A549 (cell line): ENCODE data around the gene SF3B3. TPM values are rescaled to one million over a fixed set of nuclear protein-coding genes. Genes with fewer than 3 reads are reported as not detected.
"Not testable (repeated sequence)": the region's sequence is repeated elsewhere in the genome, so short reads cannot be mapped to it uniquely, and the experiment has no call there.

Experiments used
- ATAC-seq, 2 experiments: fragments of 200-7000 bp in 1 of 2; fragments of >200 bp in 1 of 2; cut with Nextera tagmentation in 1 of 2; cut with Tn5 transposase in 1 of 2; 3 replicates each; pipeline versions ENCODE4 v1.8.0 to v1.9.1; 2018 to 2020; ENCODE audit warnings: mild to moderate bottlenecking in 1 of 2, moderate library complexity in 1 of 2
- CTCF ChIA-PET: fragments of 300-600 bp; sonication (Branson Sonifier 250); formaldehyde crosslinking; extraction: SDS; loops from one replicate; lab custom pipeline; 2021; ENCODE audit warnings: antibody characterized with exemption, inconsistent platforms; lab: Yijun Ruan, JAX
- POLR2A ChIA-PET: fragments of 350-600 bp; formaldehyde crosslinking; extraction: SDS; loops from one replicate; lab custom pipeline; 2021; ENCODE audit warnings: antibody characterized with exemption, inconsistent platforms; lab: Yijun Ruan, JAX
- DNase-seq, 2 experiments: peaks; one replicate each; pipeline versions ENCODE4 v3.0.0 to v3.0.0-alpha.2; 2011 to 2016; ENCODE audit warnings: low read depth in 1 of 2, low spot score in 1 of 2
- FAIRE-seq: peaks from 2 replicates; lab custom pipeline; 2011; peaks lifted over from hg19 to GRCh38; lab: Jason Lieb, UNC
- H3K27ac ChIP-seq, 2 experiments: fragments of >200 bp; sonication (Bioruptor Twin); formaldehyde crosslinking; 3 replicates each; pipeline ENCODE4 v1.5.1; 2016 to 2017
- H3K4me1 ChIP-seq: fragments of >200 bp; sonication (Bioruptor Twin); formaldehyde crosslinking; 3 replicates; pipeline ENCODE4 v1.6.1; 2016
- H3K4me2 ChIP-seq: fragments of >200 bp; sonication (Bioruptor Twin); formaldehyde crosslinking; 3 replicates; pipeline ENCODE4 v1.6.1; 2016
- H3K4me3 ChIP-seq: fragments of >200 bp; sonication (Bioruptor Twin); formaldehyde crosslinking; 3 replicates; pipeline ENCODE4 v1.5.1; 2016
- H3K9me3 ChIP-seq: fragments of >200 bp; sonication (Bioruptor Twin); formaldehyde crosslinking; 3 replicates; pipeline ENCODE4 v1.6.1; 2016
- BHLHE40 ChIP-seq: IDR thresholded peaks from 2 replicates; pipeline ENCODE4 v1.6.1; 2012; ENCODE audit warnings: low read depth, low read length, inconsistent platforms
- CBX8 ChIP-seq: fragments of 200-600 bp; sonication (generic); IDR thresholded peaks from 2 replicates; pipeline ENCODE4 v1.6.1; 2016
- CHD2 ChIP-seq: fragments of 150-350 bp; IDR thresholded peaks from 2 replicates; pipeline ENCODE4 v1.6.1; 2014; ENCODE audit warnings: low read length; ENCODE audit not compliant: partially characterized antibody
- GATA3 ChIP-seq: IDR thresholded peaks from 2 replicates; pipeline ENCODE4 v1.6.1; 2012; ENCODE audit warnings: borderline replicate concordance
- HDAC2 ChIP-seq: fragments of 200-600 bp; sonication (generic); IDR thresholded peaks from 2 replicates; pipeline ENCODE4 v1.6.1; 2016
- KDM1A ChIP-seq: fragments of 200-600 bp; sonication (generic); IDR thresholded peaks from 2 replicates; pipeline ENCODE4 v1.6.1; 2016; ENCODE audit warnings: low read depth, mild to moderate bottlenecking
- MYC ChIP-seq: IDR thresholded peaks from 2 replicates; pipeline ENCODE4 v1.6.1; 2012; ENCODE audit warnings: mild to moderate bottlenecking, inconsistent platforms, low read length, improper control_type of control experiment, borderline replicate concordance
- NR3C1 ChIP-seq: fragments of >200 bp; sonication (Bioruptor Twin); formaldehyde crosslinking; IDR thresholded peaks from 3 replicates; pipeline ENCODE4 v1.6.1; 2017
- POLR2A ChIP-seq: IDR thresholded peaks from 2 replicates; pipeline ENCODE4 v1.6.1; 2012; ENCODE audit warnings: mild to moderate bottlenecking, low read length
- POLR2AphosphoS2 ChIP-seq: conservative IDR thresholded peaks from 2 replicates; pipeline ENCODE4 v1.6.1; 2012; ENCODE audit warnings: low read length, improper control_type of control experiment, inconsistent platforms
- RAD21 ChIP-seq, 2 experiments: fragments of >200 bp in 1 of 2; sonication (Bioruptor Twin) in 1 of 2; formaldehyde crosslinking in 1 of 2; IDR thresholded peaks in 1 of 2; conservative IDR thresholded peaks in 1 of 2; 2 replicates in 1 of 2; 3 replicates in 1 of 2; pipeline ENCODE4 v1.6.1; 2012 to 2018; ENCODE audit warnings: inconsistent platforms in 1 of 2
- SMC3 ChIP-seq: fragments of >200 bp; sonication (Bioruptor Twin); formaldehyde crosslinking; IDR thresholded peaks from 3 replicates; pipeline ENCODE4 v1.6.1; 2018; ENCODE audit warnings: inconsistent platforms
- SREBF2 ChIP-seq: fragments of 450-650 bp; IDR thresholded peaks from 2 replicates; pipeline ENCODE4 v1.6.1; 2014; ENCODE audit warnings: mild to moderate bottlenecking, moderate library complexity
- TP53 ChIP-seq: fragments of 250-450 bp; sonication (Bioruptor Pico); IDR thresholded peaks from 2 replicates; pipeline ENCODE4 v1.5.0; 2021; ENCODE audit warnings: mild to moderate bottlenecking, moderate library complexity
- WGBS: methylation state at CpG from one replicate; pipeline ENCODE4 v1.1.6; 2017; ENCODE audit errors: missing lambda C conversion rate; 5-methylcytosine and 5-hydroxymethylcytosine counted together
- polyA plus RNA-seq, 4 experiments: library from polyadenylated mRNA; depleted of rRNA in 3 of 4; stranded (reverse); fragments of >200 nt; fragmentation: RNase III in 1 of 4; extraction: RNeasy Plus Mini Kit Qiagen cat#74134 plus additional on column Dnase treatment in 1 of 4; gene quantifications; 2 replicates in 3 of 4; 3 replicates in 1 of 4; pipeline ENCODE4 v1.2.3, GENCODE V29; 2011 to 2017
- small RNA-seq, 6 experiments: library from RNA; depleted of rRNA; stranded (forward); fragments of <200 nt; gene quantifications; one replicate each; pipeline ENCODE3, GENCODE V24; 2012
- TF ChIP-seq, protein P1 (sequence below): IDR thresholded peaks from 2 replicates; pipeline ENCODE4 v1.6.1; 2012
- TF ChIP-seq, protein P2 (sequence below): fragments of >200 bp; sonication (Bioruptor Twin); formaldehyde crosslinking; IDR thresholded peaks from 3 replicates; pipeline ENCODE4 v1.6.1; 2016
- TF ChIP-seq, protein P3 (sequence below): IDR thresholded peaks from 2 replicates; pipeline ENCODE4 v1.6.1; 2012; ENCODE audit warnings: low read depth, borderline replicate concordance
- TF ChIP-seq, protein P4 (sequence below): fragments of >200 bp; sonication (Bioruptor Twin); formaldehyde crosslinking; IDR thresholded peaks from 2 replicates; pipeline ENCODE4 v1.6.1; 2016

SF3B3 gene
- polyA plus RNA-seq, 2 of the 4 experiments (the other 2 are of a cell fraction): 111 to 155 TPM

DNA sequence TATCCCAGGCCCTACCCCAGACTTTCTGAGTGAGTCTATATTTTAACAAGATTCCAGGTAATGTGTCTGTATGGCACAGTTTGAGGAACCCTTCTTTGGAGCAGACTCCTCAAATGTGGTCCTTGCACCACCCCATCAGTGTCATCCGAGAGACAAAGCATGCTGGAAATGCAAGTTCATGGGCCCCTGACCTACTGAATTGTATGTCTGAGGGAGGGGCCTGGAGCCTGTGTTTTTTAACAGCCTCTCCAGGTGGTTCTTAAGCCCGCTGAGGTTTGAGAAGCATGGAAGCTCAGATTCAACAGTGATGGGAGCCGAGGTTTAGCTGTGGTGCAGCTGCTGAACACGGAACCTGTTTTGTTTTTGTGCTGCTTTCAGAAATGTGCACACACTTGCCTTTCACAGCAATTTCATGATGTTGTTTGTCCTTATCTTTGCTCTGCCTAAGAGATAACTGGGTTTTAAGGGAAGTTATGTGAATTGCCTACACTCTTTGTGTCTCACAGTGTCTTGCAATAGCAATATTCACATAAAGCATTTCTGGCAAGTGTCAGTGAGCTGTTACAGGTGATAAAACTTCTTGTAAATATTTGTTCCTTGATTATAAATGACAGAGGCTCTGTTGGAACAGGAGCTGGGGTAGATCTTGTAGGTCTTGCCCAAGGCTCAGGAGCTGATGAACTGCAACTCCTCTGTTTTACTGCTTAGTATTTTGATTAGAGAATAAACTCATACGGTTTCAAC lies 90.8 kb downstream of the SF3B3 start:
- H3K4me1 ChIP-seq: no peaks in the 10 kb centered on the region
- H3K9me3 ChIP-seq: no peaks in the 10 kb centered on the region
- H3K4me3 ChIP-seq: no peak overlapping the region
- TF ChIP-seq, protein P1, sequence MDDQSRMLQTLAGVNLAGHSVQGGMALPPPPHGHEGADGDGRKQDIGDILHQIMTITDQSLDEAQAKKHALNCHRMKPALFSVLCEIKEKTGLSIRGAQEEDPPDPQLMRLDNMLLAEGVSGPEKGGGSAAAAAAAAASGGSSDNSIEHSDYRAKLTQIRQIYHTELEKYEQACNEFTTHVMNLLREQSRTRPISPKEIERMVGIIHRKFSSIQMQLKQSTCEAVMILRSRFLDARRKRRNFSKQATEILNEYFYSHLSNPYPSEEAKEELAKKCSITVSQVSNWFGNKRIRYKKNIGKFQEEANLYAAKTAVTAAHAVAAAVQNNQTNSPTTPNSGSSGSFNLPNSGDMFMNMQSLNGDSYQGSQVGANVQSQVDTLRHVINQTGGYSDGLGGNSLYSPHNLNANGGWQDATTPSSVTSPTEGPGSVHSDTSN: no peak
- no peak for TF ChIP-seq CHD2
- TF ChIP-seq SREBF2: no peak
- no peak for TF ChIP-seq TP53
- no peak for TF ChIP-seq POLR2A
- FAIRE-seq (no peak), ATAC-seq (no peak), DNase-seq (no peak)
- H3K4me2 ChIP-seq: no peak overlapping the region
- no peak overlapping the region for H3K27ac ChIP-seq
- POLR2A ChIA-PET: no interaction called here
- CTCF ChIA-PET: interaction anchor here (0.6 to 3.0 kb wide), 6 partner anchors 12 to 740 kb away, joined by 3 to 11 read pairs (median 5); no protein-coding TSS in a partner anchor
- 63% methylated on average over 5 of the region's 5 CpGs for WGBS

DNA sequence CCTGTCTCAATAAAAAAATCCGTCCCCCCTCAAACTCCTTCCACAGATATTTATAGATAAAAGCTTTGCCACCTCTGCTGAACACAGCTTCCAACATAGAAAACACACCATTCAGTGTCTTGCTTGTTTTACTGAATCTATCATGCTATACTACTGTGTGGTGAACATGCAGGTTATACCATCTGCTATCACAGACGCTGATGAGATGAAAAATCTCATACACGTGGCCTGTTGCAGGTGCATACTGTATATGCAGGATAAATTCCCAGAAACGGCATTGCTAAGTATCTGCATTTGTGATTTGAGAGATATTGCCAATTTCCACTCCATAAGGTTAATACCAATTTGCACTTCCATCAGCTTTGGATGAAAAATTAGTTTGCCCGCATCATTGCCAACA lies 92.3 kb downstream of the SF3B3 start:
- CTCF ChIA-PET: interaction anchor here (1.3 to 2.5 kb wide), 2 partner anchors 17 to 38 kb away, joined by 3 to 9 read pairs; no protein-coding TSS in a partner anchor
- ATAC-seq: no peak

DNA sequence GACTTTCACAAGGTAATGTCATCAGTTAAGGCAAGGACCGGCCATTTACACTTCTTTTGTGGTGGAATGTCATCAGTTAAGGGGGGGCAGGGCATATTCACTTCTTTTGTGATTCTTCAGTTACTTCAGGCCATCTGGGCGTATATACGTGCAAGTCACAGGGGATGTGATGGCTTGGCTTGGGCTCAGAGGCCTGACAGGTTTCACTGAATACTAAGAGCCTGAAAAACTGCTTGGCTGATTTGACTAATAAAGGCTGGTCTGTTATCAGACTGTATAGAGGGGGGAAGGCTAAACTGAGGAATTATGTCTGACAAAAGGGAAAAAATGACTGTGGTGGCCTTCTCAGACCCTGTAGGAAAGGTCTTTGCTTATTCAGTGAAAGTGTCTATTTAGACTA lies 98.2 kb downstream of the SF3B3 start:
- DNase-seq, POLR2A ChIA-PET: not testable (repeated sequence)

More for the DNA sequence above, 92.3 kb downstream of the SF3B3 start:
- DNase-seq (no peak), FAIRE-seq (no peak)
- Histone ChIP-seq H3K4me3 (no peak overlapping the region), H3K9me3 (no peaks in the 10 kb centered on the region), H3K4me2 (no peak overlapping the region), H3K27ac (no peak overlapping the region), H3K4me1 (no peaks in the 10 kb centered on the region)
- POLR2A ChIA-PET: no interaction called here
- WGBS: 77% methylated on average over 5 of the region's 5 CpGs
- TF ChIP-seq MYC: no peak
- TF ChIP-seq SREBF2: no peak
- TF ChIP-seq KDM1A: no peak
- TF ChIP-seq CBX8: no peak
- TF ChIP-seq POLR2A: no peak
- TF ChIP-seq BHLHE40: no peak
- TF ChIP-seq, protein P2, sequence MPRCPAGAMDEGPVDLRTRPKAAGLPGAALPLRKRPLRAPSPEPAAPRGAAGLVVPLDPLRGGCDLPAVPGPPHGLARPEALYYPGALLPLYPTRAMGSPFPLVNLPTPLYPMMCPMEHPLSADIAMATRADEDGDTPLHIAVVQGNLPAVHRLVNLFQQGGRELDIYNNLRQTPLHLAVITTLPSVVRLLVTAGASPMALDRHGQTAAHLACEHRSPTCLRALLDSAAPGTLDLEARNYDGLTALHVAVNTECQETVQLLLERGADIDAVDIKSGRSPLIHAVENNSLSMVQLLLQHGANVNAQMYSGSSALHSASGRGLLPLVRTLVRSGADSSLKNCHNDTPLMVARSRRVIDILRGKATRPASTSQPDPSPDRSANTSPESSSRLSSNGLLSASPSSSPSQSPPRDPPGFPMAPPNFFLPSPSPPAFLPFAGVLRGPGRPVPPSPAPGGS: no peak
- no peak for TF ChIP-seq HDAC2
- TF ChIP-seq NR3C1: no peak
- TF ChIP-seq, protein P3, sequence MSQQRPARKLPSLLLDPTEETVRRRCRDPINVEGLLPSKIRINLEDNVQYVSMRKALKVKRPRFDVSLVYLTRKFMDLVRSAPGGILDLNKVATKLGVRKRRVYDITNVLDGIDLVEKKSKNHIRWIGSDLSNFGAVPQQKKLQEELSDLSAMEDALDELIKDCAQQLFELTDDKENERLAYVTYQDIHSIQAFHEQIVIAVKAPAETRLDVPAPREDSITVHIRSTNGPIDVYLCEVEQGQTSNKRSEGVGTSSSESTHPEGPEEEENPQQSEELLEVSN: no peak
- TF ChIP-seq GATA3: no peak
- TF ChIP-seq POLR2AphosphoS2: no peak
- TF ChIP-seq, protein P4, sequence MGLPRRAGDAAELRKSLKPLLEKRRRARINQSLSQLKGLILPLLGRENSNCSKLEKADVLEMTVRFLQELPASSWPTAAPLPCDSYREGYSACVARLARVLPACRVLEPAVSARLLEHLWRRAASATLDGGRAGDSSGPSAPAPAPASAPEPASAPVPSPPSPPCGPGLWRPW: no peak
- TF ChIP-seq CHD2: no peak
- TF ChIP-seq RAD21 (conservative IDR thresholded peaks at IDR 0.05 in 1 of 2, IDR thresholded peaks at IDR 0.05 in 1 of 2): no peak
- TF ChIP-seq SMC3: no peak

More for the DNA sequence above, 98.2 kb downstream of the SF3B3 start:
- H3K4me3 ChIP-seq, H3K4me2 ChIP-seq, CTCF ChIA-PET, H3K27ac ChIP-seq, ATAC-seq, FAIRE-seq, H3K4me1 ChIP-seq, H3K9me3 ChIP-seq: not testable (repeated sequence)
- WGBS: 85% methylated on average over 3 of the region's 3 CpGs

Small RNA genes within 50 kb of the gene (small RNA-seq; reads per million reads assigned to genes)
- 0 to 10.4 (median 4.4) reads per million in 6 experiments for gene SNORD111
- 12.8 to 344 (median 158) reads per million in 6 experiments for gene SNORD111B

Other genes starting within 250 kb of the SF3B3 start
- 325 and 344 TPM in 2 replicates for gene AARS1, start 234.3 kb upstream of the SF3B3 start, polyA plus RNA-seq (2011; rRNA removed)
- gene AARS1, start 234.3 kb upstream of the SF3B3 start, polyA plus RNA-seq (2017; fragmentation: RNase III; extraction: RNeasy Plus Mini Kit Qiagen cat#74134 plus additional on column Dnase treatment): 123 to 137 TPM (median 134 TPM) in 3 replicates
- 50.6 and 59.4 TPM in 2 replicates for gene DDX19B, start 224.6 kb upstream of the SF3B3 start, polyA plus RNA-seq (2011; rRNA removed)
- gene DDX19B, start 224.6 kb upstream of the SF3B3 start, polyA plus RNA-seq (2017; fragmentation: RNase III; extraction: RNeasy Plus Mini Kit Qiagen cat#74134 plus additional on column Dnase treatment): 26.9 to 27.2 TPM (median 27.0 TPM) in 3 replicates
- 40.4 and 41.9 TPM in 2 replicates for gene DDX19A, start 176.9 kb upstream of the SF3B3 start, polyA plus RNA-seq (2011; rRNA removed)
- gene DDX19A, start 176.9 kb upstream of the SF3B3 start, polyA plus RNA-seq (2017; fragmentation: RNase III; extraction: RNeasy Plus Mini Kit Qiagen cat#74134 plus additional on column Dnase treatment): 41.3 to 46.2 TPM (median 43.8 TPM) in 3 replicates
- gene ST3GAL2, start 84.7 kb upstream of the SF3B3 start, polyA plus RNA-seq (2011; rRNA removed): 11.1 and 14.4 TPM in 2 replicates
- gene ST3GAL2, start 84.7 kb upstream of the SF3B3 start, polyA plus RNA-seq (2017; fragmentation: RNase III; extraction: RNeasy Plus Mini Kit Qiagen cat#74134 plus additional on column Dnase treatment): 13.8 to 16.3 TPM (median 15.5 TPM) in 3 replicates
- gene FCSK, start 69.2 kb upstream of the SF3B3 start, polyA plus RNA-seq (2011; rRNA removed): 5.7 and 9.3 TPM in 2 replicates
- gene FCSK, start 69.2 kb upstream of the SF3B3 start, polyA plus RNA-seq (2017; fragmentation: RNase III; extraction: RNeasy Plus Mini Kit Qiagen cat#74134 plus additional on column Dnase treatment): 6.0 to 7.7 TPM (median 6.8 TPM) in 3 replicates
- 48.2 and 53.1 TPM in 2 replicates for gene COG4, start 262 bp upstream of the SF3B3 start, polyA plus RNA-seq (2011; rRNA removed)
- gene COG4, start 262 bp upstream of the SF3B3 start, polyA plus RNA-seq (2017; fragmentation: RNase III; extraction: RNeasy Plus Mini Kit Qiagen cat#74134 plus additional on column Dnase treatment): 40.9 to 46.5 TPM (median 42.7 TPM) in 3 replicates
- 0.12 and 0.25 TPM in 2 replicates for gene IL34, start 122.7 kb downstream of the SF3B3 start, polyA plus RNA-seq (2011; rRNA removed)
- 0.29 to 0.89 TPM (median 0.40 TPM) in 3 replicates for gene IL34, start 122.7 kb downstream of the SF3B3 start, polyA plus RNA-seq (2017; fragmentation: RNase III; extraction: RNeasy Plus Mini Kit Qiagen cat#74134 plus additional on column Dnase treatment)
- 10.8 and 13.1 TPM in 2 replicates for gene MTSS2, start 162.2 kb downstream of the SF3B3 start, polyA plus RNA-seq (2011; rRNA removed)
- 27.1 to 37.4 TPM (median 33.5 TPM) in 3 replicates for gene MTSS2, start 162.2 kb downstream of the SF3B3 start, polyA plus RNA-seq (2017; fragmentation: RNase III; extraction: RNeasy Plus Mini Kit Qiagen cat#74134 plus additional on column Dnase treatment)